ENCODE results near the gene COLEC11. TPM values are rescaled to one million over a fixed set of nuclear protein-coding genes. Genes with fewer than 3 reads are reported as not detected.

The COLEC11 gene
- total and polyA plus RNA-seq, 2 of the 13 experiments (the other 11 are each of a cell fraction or from before 2014, with no cell fraction given): 1.5 to 3.0 TPM

GRCh38 chr2:3558205-3559014, 36.5 kb upstream of the COLEC11 start, which contains the start of gene RNASEH1 (continued):
- peak; percentile 99 for TF ChIP-seq KDM2A (CRISPR knock-in tag; IDR thresholded peaks at IDR 0.05; ENCODE audit: borderline replicate concordance, low read depth)
- peak; percentile 98 for TF ChIP-seq ZNF574 (CRISPR knock-in tag; IDR thresholded peaks at IDR 0.05)
- TF ChIP-seq FOXA3 (CRISPR knock-in tag; IDR thresholded peaks at IDR 0.05): peak; percentile 68
- TF ChIP-seq AGO2 (optimal IDR thresholded peaks at IDR 0.05; ENCODE audit: low read depth, low read length): peak; percentile 80
- TF ChIP-seq ZNF713 (CRISPR knock-in tag; IDR thresholded peaks at IDR 0.05): no peak; the same call in 1 of the 2 replicates
- peak; percentile 72 for TF ChIP-seq KDM6A (CRISPR knock-in tag; IDR thresholded peaks at IDR 0.05; ENCODE audit: low read depth)
- peak; percentile 95; the same call in 1 of the 2 replicates for TF ChIP-seq ZFP91 (CRISPR knock-in tag; IDR thresholded peaks at IDR 0.05; ENCODE audit: borderline replicate concordance)
- no peak for TF ChIP-seq TRIM24 (CRISPR knock-in tag; IDR thresholded peaks at IDR 0.05)
- peak; percentile 80 for TF ChIP-seq FLYWCH1 (CRISPR knock-in tag; IDR thresholded peaks at IDR 0.05)
- TF ChIP-seq NAIF1 (CRISPR knock-in tag; IDR thresholded peaks at IDR 0.05; ENCODE audit: borderline replicate concordance): peak; percentile 95; the same call in 1 of the 2 replicates
- TF ChIP-seq ZNF552 (CRISPR knock-in tag; IDR thresholded peaks at IDR 0.05; ENCODE audit: borderline replicate concordance): peak; percentile 59; the same call in 1 of the 2 replicates
- no peak for TF ChIP-seq TBL1XR1 (IDR thresholded peaks at IDR 0.05; ENCODE audit: borderline replicate concordance, low read length, partially characterized antibody)
- TF ChIP-seq ATF7-NPFF (CRISPR knock-in tag; IDR thresholded peaks at IDR 0.05; ENCODE audit: low read depth): peak; percentile 94
- peak; percentile 52 for TF ChIP-seq ZBTB14 (CRISPR knock-in tag; IDR thresholded peaks at IDR 0.05)
- TF ChIP-seq ZNF615 (CRISPR knock-in tag; IDR thresholded peaks at IDR 0.05; ENCODE audit: borderline replicate concordance): 0 out of 2 replicates have a peak, but pooled peaks have one; percentile 72
- no peak for TF ChIP-seq GRHL1 (CRISPR knock-in tag; conservative IDR thresholded peaks at IDR 0.05)
- peak; percentile 94 for TF ChIP-seq ZNF30 (CRISPR knock-in tag; IDR thresholded peaks at IDR 0.05)
- peak; percentile 18; the same call in 1 of the 2 replicates for TF ChIP-seq ZBTB1 (CRISPR knock-in tag; IDR thresholded peaks at IDR 0.05; ENCODE audit: borderline replicate concordance)
- TF ChIP-seq ATF5 (CRISPR knock-in tag; IDR thresholded peaks at IDR 0.05; ENCODE audit: low read depth): peak; percentile 99
